Activated CD8-positive, alpha-beta T cell treated with anti-CD3 and anti-CD28 coated beads for 36 hours (primary cell): ENCODE measurements around the gene MEF2C. TPM values are rescaled to one million over a fixed set of nuclear protein-coding genes. Genes with fewer than 3 reads are reported as not detected.

Source experiments
- ATAC-seq: fragments of 200-7000 bp; cut with Tn5 transposase; one replicate; pipeline ENCODE4 v1.10.0; 2021; ENCODE audit warnings: mild to moderate bottlenecking, moderate library complexity
- CTCF ChIA-PET: fragments of 350-600 bp; sonication (Branson Sonifier 250); formaldehyde crosslinking; loops from one replicate; lab custom pipeline; 2021; ENCODE audit warnings: antibody characterized with exemption; lab: Charles Lee
- POLR2A ChIA-PET: fragments of 350-600 bp; sonication (Branson Sonifier 250); formaldehyde crosslinking; loops from one replicate; lab custom pipeline; 2021; ENCODE audit warnings: antibody characterized with exemption; lab: Charles Lee
- DNase-seq: peaks from one replicate; pipeline ENCODE4 v3.0.0-alpha.2; 2020
- H3K27ac Mint-ChIP-seq: one replicate; pipeline ENCODE4 v1.8.0; 2021; ENCODE audit warnings: mild to moderate bottlenecking, mixed read lengths
- H3K27me3 Mint-ChIP-seq: one replicate; pipeline ENCODE4 v1.8.0; 2021; ENCODE audit warnings: mixed read lengths
- H3K36me3 Mint-ChIP-seq: one replicate; pipeline ENCODE4 v1.8.0; 2021; ENCODE audit warnings: low read depth, mixed read lengths
- H3K4me1 Mint-ChIP-seq: one replicate; pipeline ENCODE4 v1.8.0; 2021; ENCODE audit warnings: low read depth, mixed read lengths
- H3K4me3 Mint-ChIP-seq: one replicate; pipeline ENCODE4 v1.8.0; 2021; ENCODE audit warnings: mild to moderate bottlenecking, moderate library complexity, mixed read lengths
- H3K9me3 Mint-ChIP-seq: one replicate; pipeline ENCODE4 v1.8.0; 2021; ENCODE audit warnings: mixed read lengths
- intact Hi-C: fragments of 100-400 bp; cut with micrococcal nuclease; formaldehyde crosslinking; loops from one replicate; pipeline ENCODE4 v1.10.0; 2022
- total RNA-seq, 2 experiments: library from RNA; stranded (reverse); gene quantifications; one replicate each; pipeline ENCODE4 v1.2.3, GENCODE V29; 2021
- TF ChIP-seq, protein P1 (sequence below): fragments of 200-600 bp; IDR thresholded peaks from one replicate; pipeline ENCODE4 v1.8.0; 2022; ENCODE audit warnings: antibody characterized with exemption, mild to moderate bottlenecking

Gene MEF2C
- total RNA-seq, 2 experiments from 2014 or later = 0.27 to 1.3 TPM

DNA sequence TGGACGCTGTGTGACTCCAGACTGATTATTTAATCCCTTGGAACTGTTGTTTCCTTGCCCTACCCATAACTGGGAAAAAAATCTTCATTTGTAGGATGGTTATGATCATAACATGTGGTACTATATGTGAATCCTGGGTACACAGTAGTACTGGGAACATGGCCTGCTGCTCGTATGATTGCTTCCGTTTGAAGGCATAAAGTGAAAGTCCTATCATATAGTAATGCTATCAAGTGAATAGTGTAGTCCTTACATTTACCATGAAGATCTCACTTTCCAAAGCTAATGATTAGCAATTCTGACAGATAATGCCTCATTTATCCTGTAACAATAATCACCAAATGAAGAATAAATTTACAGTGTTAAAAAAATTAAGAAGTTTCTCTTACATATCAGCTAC is 53.2 kb downstream of the MEF2C start:
- Mint-ChIP-seq H3K4me3 (no peak overlapping the region), H3K27me3 (peaks cover 4% of the 10 kb centered on the region), H3K27ac (no peak overlapping the region), H3K36me3 (no peaks in the 10 kb centered on the region), H3K4me1 (peaks cover 66% of the 10 kb centered on the region), H3K9me3 (no peaks in the 10 kb centered on the region)
- ATAC-seq = no peak
- TF ChIP-seq, protein P1, sequence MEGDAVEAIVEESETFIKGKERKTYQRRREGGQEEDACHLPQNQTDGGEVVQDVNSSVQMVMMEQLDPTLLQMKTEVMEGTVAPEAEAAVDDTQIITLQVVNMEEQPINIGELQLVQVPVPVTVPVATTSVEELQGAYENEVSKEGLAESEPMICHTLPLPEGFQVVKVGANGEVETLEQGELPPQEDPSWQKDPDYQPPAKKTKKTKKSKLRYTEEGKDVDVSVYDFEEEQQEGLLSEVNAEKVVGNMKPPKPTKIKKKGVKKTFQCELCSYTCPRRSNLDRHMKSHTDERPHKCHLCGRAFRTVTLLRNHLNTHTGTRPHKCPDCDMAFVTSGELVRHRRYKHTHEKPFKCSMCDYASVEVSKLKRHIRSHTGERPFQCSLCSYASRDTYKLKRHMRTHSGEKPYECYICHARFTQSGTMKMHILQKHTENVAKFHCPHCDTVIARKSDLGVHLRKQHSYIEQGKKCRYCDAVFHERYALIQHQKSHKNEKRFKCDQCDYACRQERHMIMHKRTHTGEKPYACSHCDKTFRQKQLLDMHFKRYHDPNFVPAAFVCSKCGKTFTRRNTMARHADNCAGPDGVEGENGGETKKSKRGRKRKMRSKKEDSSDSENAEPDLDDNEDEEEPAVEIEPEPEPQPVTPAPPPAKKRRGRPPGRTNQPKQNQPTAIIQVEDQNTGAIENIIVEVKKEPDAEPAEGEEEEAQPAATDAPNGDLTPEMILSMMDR = no peak
- intact Hi-C loops = loop anchor here (5.0 kb wide), 1 partner anchor 483 kb away; no protein-coding TSS in a partner anchor
- ChIA-PET CTCF (interaction anchor here (0.9 to 1.7 kb wide), 3 partner anchors 11 to 102 kb away, joined by 3 to 5 read pairs (median 3); no protein-coding TSS in a partner anchor), POLR2A (interaction anchor here (1.0 kb wide), 1 partner anchor 24 kb away, joined by 3 read pairs; no protein-coding TSS in a partner anchor)
- no peak for DNase-seq

DNA sequence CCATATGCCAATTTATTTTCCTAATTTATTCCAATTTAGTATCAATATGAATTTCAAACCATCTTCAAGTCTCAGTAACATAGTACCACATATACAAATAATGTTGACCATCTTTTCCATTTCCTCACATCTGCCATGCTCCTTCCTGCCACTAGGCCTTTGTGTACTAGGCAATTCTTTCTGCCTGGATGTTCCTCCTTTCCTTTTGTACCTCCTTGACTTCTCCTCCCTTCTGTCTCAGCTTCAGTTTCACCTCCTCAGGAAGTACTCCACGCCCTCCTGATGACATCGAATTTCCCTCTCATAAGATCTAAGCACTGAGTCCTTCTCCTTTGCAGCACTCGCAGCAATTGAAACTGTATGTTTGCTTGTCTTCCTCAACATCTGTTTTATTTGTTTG is 53.9 kb downstream of the MEF2C start:
- H3K27me3 Mint-ChIP-seq = no peaks in the 10 kb centered on the region
- peak overlapping the region; percentile 73 for H3K27ac Mint-ChIP-seq
- intact Hi-C loops = loop anchor here (5.0 kb wide), 1 partner anchor 483 kb away; no protein-coding TSS in a partner anchor
- CTCF ChIA-PET = interaction anchor here (0.9 to 1.3 kb wide), 6 partner anchors 9 to 101 kb away, joined by 3 read pairs; no protein-coding TSS in a partner anchor
- H3K4me3 Mint-ChIP-seq = no peak overlapping the region
- H3K36me3 Mint-ChIP-seq = no peaks in the 10 kb centered on the region
- H3K9me3 Mint-ChIP-seq = no peaks in the 10 kb centered on the region
- ATAC-seq (no peak), DNase-seq (no peak)
- POLR2A ChIA-PET = interaction anchor here (0.8 kb wide), 1 partner anchor 67 kb away, joined by 3 read pairs; no protein-coding TSS in a partner anchor
- peaks cover 63% of the 10 kb centered on the region for H3K4me1 Mint-ChIP-seq
- TF ChIP-seq, protein P1 = peak; percentile 34

DNA sequence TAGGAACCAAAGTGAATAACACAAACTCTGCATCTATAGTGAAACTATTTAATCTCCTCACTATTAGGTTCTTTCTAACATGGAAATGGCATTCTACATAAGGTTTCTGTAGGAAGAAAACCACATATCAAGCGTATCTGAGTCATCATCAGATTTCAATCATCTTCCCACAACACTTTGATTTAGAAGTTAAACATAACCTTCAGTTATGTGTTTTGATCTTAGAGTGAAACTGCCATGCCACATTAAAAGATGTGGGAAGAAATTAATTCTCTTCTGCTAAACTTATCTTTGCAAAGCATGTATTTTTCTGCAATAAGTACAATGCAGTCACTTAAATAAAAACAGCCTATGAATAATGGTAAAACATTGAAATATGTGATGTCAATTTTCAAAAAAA is 55.0 kb downstream of the MEF2C start:
- ATAC-seq (peak; percentile 65), DNase-seq (no peak)
- Mint-ChIP-seq H3K4me1 (peaks cover 56% of the 10 kb centered on the region), H3K4me3 (peak overlapping the region; percentile 53), H3K27ac (peak overlapping the region; percentile 83), H3K27me3 (peaks cover 2% of the 10 kb centered on the region), H3K36me3 (no peaks in the 10 kb centered on the region), H3K9me3 (no peaks in the 10 kb centered on the region)
- TF ChIP-seq, protein P1 = no peak
- CTCF ChIA-PET = interaction anchor here (1.0 to 1.3 kb wide), 3 partner anchors 10 to 56 kb away, joined by 3 read pairs; no protein-coding TSS in a partner anchor
- intact Hi-C loops = loop anchor here (5.0 kb wide), 1 partner anchor 484 kb away; no protein-coding TSS in a partner anchor
- POLR2A ChIA-PET = no interaction called here

DNA sequence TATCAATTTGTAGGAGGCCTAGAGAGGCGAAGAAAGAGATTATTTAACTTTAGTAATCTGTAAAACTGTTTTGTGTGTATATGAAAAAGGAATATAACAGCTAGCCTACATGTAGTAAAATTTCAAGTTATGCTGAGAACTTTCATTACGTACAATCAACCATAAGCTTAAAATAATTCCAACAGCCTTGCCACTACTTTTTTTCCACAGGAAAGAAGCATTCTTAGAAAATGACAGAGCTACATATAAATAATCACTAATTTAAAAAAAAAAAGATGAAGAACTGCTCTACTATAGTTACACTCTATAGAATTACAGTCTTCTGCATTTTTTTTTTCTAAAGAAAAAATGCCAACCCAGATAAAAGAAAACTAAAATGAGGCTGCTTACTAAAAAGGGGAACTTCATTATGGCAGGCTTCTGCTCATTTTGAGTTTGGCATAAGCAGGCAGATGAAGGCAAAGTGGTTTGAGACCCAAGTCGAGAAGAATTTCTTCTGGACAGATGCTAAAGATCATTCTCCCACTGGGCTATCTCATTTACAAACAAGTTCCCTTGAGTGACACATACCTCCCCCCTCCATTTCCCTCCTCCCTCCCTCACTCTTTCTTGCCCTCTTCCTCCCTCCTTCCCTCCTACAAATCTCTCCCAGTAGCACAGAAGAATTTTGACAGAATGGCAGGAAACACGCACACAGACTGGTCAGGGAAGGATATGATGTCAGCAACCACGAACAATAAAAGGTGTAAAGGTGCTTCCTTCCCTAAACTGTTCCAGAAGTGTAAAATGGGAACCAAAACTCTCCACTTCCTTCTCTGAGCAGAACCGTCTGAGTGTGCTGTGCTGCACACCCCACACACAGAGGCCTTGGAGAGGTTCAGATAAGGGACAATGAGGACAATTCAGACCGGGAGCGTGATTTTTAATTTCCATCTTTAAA is 56.1 kb downstream of the MEF2C start:
- ChIA-PET CTCF (no interaction called here), POLR2A (no interaction called here)
- peak; percentile 19 for DNase-seq
- peak; percentile 47 for ATAC-seq
- intact Hi-C loops = loop anchor here (5.0 kb wide), 1 partner anchor 485 kb away; no protein-coding TSS in a partner anchor
- Mint-ChIP-seq H3K27ac (peak overlapping the region; percentile 83), H3K27me3 (peaks cover 4% of the 10 kb centered on the region), H3K4me1 (peaks cover 50% of the 10 kb centered on the region), H3K9me3 (no peaks in the 10 kb centered on the region), H3K36me3 (no peaks in the 10 kb centered on the region), H3K4me3 (peak overlapping the region; percentile 53)
- TF ChIP-seq, protein P1 = no peak
